HepG2 (cell line): Measurements from ENCODE around the gene PDLIM4. TPM values are rescaled to one million over a fixed set of nuclear protein-coding genes. Genes with fewer than 3 reads are reported as not detected.

ENCODE experiments used
- ATAC-seq: fragments of 200-7000 bp; cut with Tn5 transposase; 3 replicates; pipeline ENCODE4 v1.9.1; 2020; ENCODE audit warnings: mild to moderate bottlenecking, moderate library complexity
- BruUV-seq: library from RNA; stranded (reverse); fragments of 400-500 nt; replicated peaks from 2 replicates; lab custom pipeline; 2021; lab: Mats Ljungman, UMichigan
- CTCF ChIA-PET: fragments of 300-600 bp; formaldehyde crosslinking; extraction: SDS; loops from one replicate; lab custom pipeline; 2021; ENCODE audit warnings: low total read pairs, inconsistent platforms, low intra/inter-chr PET ratio; lab: Yijun Ruan, JAX
- POLR2A ChIA-PET: fragments of 350-600 bp; sonication (Branson Sonifier 250); formaldehyde crosslinking; loops from one replicate; lab custom pipeline; 2020; ENCODE audit warnings: antibody characterized with exemption, inconsistent platforms; lab: Yijun Ruan, JAX
- DNase-seq: peaks from one replicate; pipeline ENCODE4 v3.0.0-alpha.2; 2015; ENCODE audit warnings: low spot score
- FAIRE-seq: peaks from 3 replicates; lab custom pipeline; 2011; peaks lifted over from hg19 to GRCh38; lab: Jason Lieb, UNC
- H2AFZ ChIP-seq: one replicate; pipeline ENCODE4 v1.6.1; 2011; ENCODE audit warnings: low read length, inconsistent platforms
- H3K27ac ChIP-seq: fragments of 300-600 bp; 3 replicates; pipeline ENCODE4 v1.8.0; 2011; ENCODE audit warnings: mixed run types, mild to moderate bottlenecking, mixed read lengths, low read length, inconsistent platforms; ENCODE audit not compliant: insufficient read depth; ENCODE audit errors: extremely low read length
- H3K27me3 ChIP-seq, 2 experiments: fragments of 200-600 bp in 1 of 2; 2 replicates in 1 of 2; 3 replicates in 1 of 2; pipeline versions ENCODE4 v1.6.0 to v1.8.0; 2011; ENCODE audit warnings: low read length in 2 of 2, mild to moderate bottlenecking in 2 of 2, moderate library complexity in 2 of 2, inconsistent platforms in 1 of 2; ENCODE audit not compliant: insufficient read depth in 2 of 2, control insufficient read depth in 1 of 2
- H3K36me3 ChIP-seq, 2 experiments: fragments of 200-600 bp in 1 of 2; replicated peaks in 1 of 2; 2 replicates in 1 of 2; 3 replicates in 1 of 2; pipeline versions ENCODE4 v1.5.1 to v1.8.0; 2011; ENCODE audit warnings: low read length in 2 of 2, inconsistent platforms in 1 of 2; ENCODE audit not compliant: insufficient read depth in 2 of 2, control insufficient read depth in 1 of 2
- H3K4me1 ChIP-seq: 2 replicates; pipeline ENCODE4 v1.5.1; 2012; ENCODE audit warnings: low read length, inconsistent platforms; ENCODE audit not compliant: insufficient read depth
- H3K4me2 ChIP-seq: 2 replicates; pipeline ENCODE4 v1.6.0; 2011; ENCODE audit warnings: low read depth, low read length, inconsistent platforms
- H3K4me3 ChIP-seq, 3 experiments: fragments of 200-600 bp in 1 of 3; sonication (generic), shearing (Covaris generic) in 1 of 3; replicated peaks in 1 of 3; 2 replicates each; pipeline ENCODE4 v1.5.1; 2011 to 2016; ENCODE audit warnings: low read length in 3 of 3, inconsistent platforms in 2 of 3, low read depth in 2 of 3, mild to moderate bottlenecking in 2 of 3, control low read depth in 1 of 3, mixed read lengths in 1 of 3; ENCODE audit not compliant: insufficient read depth in 1 of 3
- H3K79me2 ChIP-seq: one replicate; pipeline ENCODE4 v1.6.1; 2011; ENCODE audit warnings: low read length, inconsistent platforms; ENCODE audit not compliant: insufficient read depth
- H3K9ac ChIP-seq: 2 replicates; pipeline ENCODE4 v1.6.0; 2011; ENCODE audit warnings: mild to moderate bottlenecking, low read depth, low read length, inconsistent platforms; ENCODE audit not compliant: insufficient read depth
- H3K9me3 ChIP-seq: 2 replicates; pipeline ENCODE4 v1.5.1; 2012; ENCODE audit warnings: mild to moderate bottlenecking, low read length
- H4K20me1 ChIP-seq: 2 replicates; pipeline ENCODE4 v1.6.0; 2011; ENCODE audit warnings: inconsistent platforms, mild to moderate bottlenecking, low read length, moderate library complexity; ENCODE audit not compliant: insufficient read depth
- CREB3 ChIP-seq: sonication (generic); formaldehyde crosslinking; IDR thresholded peaks from 2 replicates; pipeline ENCODE4 v1.5.0; 2020; ENCODE audit warnings: missing genetic modification reagents
- E2F1 ChIP-seq: sonication (generic); formaldehyde crosslinking; IDR thresholded peaks from 2 replicates; pipeline ENCODE4 v1.5.0; 2020; ENCODE audit warnings: missing genetic modification reagents
- GMEB1 ChIP-seq: sonication (generic); formaldehyde crosslinking; IDR thresholded peaks from 2 replicates; pipeline ENCODE4 v1.5.1; 2020; ENCODE audit warnings: missing genetic modification reagents, mild to moderate bottlenecking, borderline replicate concordance
- PAXIP1 ChIP-seq: sonication (generic); formaldehyde crosslinking; conservative IDR thresholded peaks from 2 replicates; pipeline ENCODE4 v1.4.0; 2020; ENCODE audit warnings: mild to moderate bottlenecking, missing genetic modification reagents, moderate library complexity
- SAFB2 ChIP-seq: sonication (generic); formaldehyde crosslinking; IDR thresholded peaks from 2 replicates; pipeline ENCODE4 v1.5.1; 2020; ENCODE audit warnings: missing genetic modification reagents, low read depth, mild to moderate bottlenecking, borderline replicate concordance
- ZBTB4 ChIP-seq: sonication (generic); formaldehyde crosslinking; IDR thresholded peaks from 2 replicates; pipeline ENCODE4 v1.4.0; 2020; ENCODE audit warnings: missing genetic modification reagents, mild to moderate bottlenecking, borderline replicate concordance
- ZFP91 ChIP-seq: sonication (generic); formaldehyde crosslinking; IDR thresholded peaks from 2 replicates; pipeline ENCODE4 v1.9.0; 2022; ENCODE audit warnings: missing genetic modification reagents, mild to moderate bottlenecking, borderline replicate concordance
- ZNF317 ChIP-seq: sonication (generic); formaldehyde crosslinking; IDR thresholded peaks from 2 replicates; pipeline ENCODE4 v1.5.0; 2020; ENCODE audit warnings: mild to moderate bottlenecking, missing genetic modification reagents
- ZNF740 ChIP-seq: sonication (generic); formaldehyde crosslinking; IDR thresholded peaks from 2 replicates; pipeline ENCODE4 v1.4.0; 2020; ENCODE audit warnings: missing genetic modification reagents
- ZNF776 ChIP-seq: sonication (generic); formaldehyde crosslinking; IDR thresholded peaks from 2 replicates; pipeline ENCODE4 v1.4.0; 2020; ENCODE audit warnings: mild to moderate bottlenecking, missing genetic modification reagents
- WGBS: methylation state at CpG from one replicate; pipeline ENCODE4 v1.1.6; 2017; ENCODE audit warnings: low lambda C conversion rate; 5-methylcytosine and 5-hydroxymethylcytosine counted together
- in situ Hi-C: cut with HindIII; loops from 2 replicates; pipeline ENCODE4 v1.10.0; 2017; ENCODE audit warnings: low pct_unique_long_range_greater_than_20kb; ENCODE audit not compliant: extremely low pct_ligation_motif_present
- intact Hi-C: fragments of 100-400 bp; cut with micrococcal nuclease; formaldehyde crosslinking; loops from one replicate; pipeline ENCODE4 v1.10.0; 2022; ENCODE audit not compliant: unreplicated experiment
- polyA plus RNA-seq, 8 experiments: library from polyadenylated mRNA; depleted of rRNA in 3 of 8; stranded (reverse) in 7 of 8; unstranded in 1 of 8; fragments of >200 nt; fragmentation: Illumina TruSeq in 4 of 8; extraction: Trizol in 4 of 8; gene quantifications; 2 replicates each; pipeline versions ENCODE4 v1.2.1 to v1.2.3, GENCODE V29; 2011 to 2016; ENCODE audit warnings: low read depth in 4 of 8, missing spikeins in 1 of 8, mixed read lengths in 1 of 8; ENCODE audit not compliant: insufficient read depth in 1 of 8
- total RNA-seq, 5 experiments: library from RNA; depleted of rRNA; stranded (reverse); fragments of >200 nt; fragmentation: Illumina TruSeq; extraction: Trizol; gene quantifications; 2 replicates each; pipeline ENCODE4 v1.2.3, GENCODE V29; 2016; ENCODE audit warnings: low read depth in 1 of 5

The PDLIM4 gene
- total and polyA plus RNA-seq, 2 of the 13 experiments (the other 11 are each of a cell fraction or from before 2014, with no cell fraction given): 1.1 to 2.3 TPM

- ATAC-seq: no peak
- FAIRE-seq: no peak
- 100% methylated on average over 2 of the region's 4 CpGs for WGBS
- H3K27ac ChIP-seq: no peak overlapping the region
- ChIA-PET POLR2A (no interaction called here), CTCF (no interaction called here)
- no peaks in the 10 kb centered on the region for H3K27me3 ChIP-seq
- no peaks in the 10 kb centered on the region for H4K20me1 ChIP-seq
- H2AFZ ChIP-seq: no peak overlapping the region
- intact Hi-C loops (no loop called here), in situ Hi-C loops (no loop called here)
- no peak overlapping the region for H3K9ac ChIP-seq
- no peaks in the 10 kb centered on the region for H3K4me1 ChIP-seq
- H3K36me3 ChIP-seq: peaks cover 18 to 74% of the 10 kb centered on the region in 2 experiments
- DNase-seq: no peak
- no TSS peak for BruUV-seq
- no peak overlapping the region for H3K4me3 ChIP-seq
- H3K9me3 ChIP-seq: no peaks in the 10 kb centered on the region
- H3K4me2 ChIP-seq: no peak overlapping the region
- no peaks in the 10 kb centered on the region for H3K79me2 ChIP-seq
- TF ChIP-seq ZNF776 (CRISPR knock-in tag) (no peak), E2F1 (CRISPR knock-in tag) (no peak), ZNF317 (CRISPR knock-in tag) (no peak), ZBTB4 (CRISPR knock-in tag) (no peak), SAFB2 (no peak), ZFP91 (no peak), CREB3 (CRISPR knock-in tag) (no peak), PAXIP1 (CRISPR knock-in tag) (no peak), GMEB1 (CRISPR knock-in tag) (no peak), ZNF740 (CRISPR knock-in tag) (no peak)
Observed at GRCh38 chr5:132214491-132214890, 43.0 kb upstream of the PDLIM4 start.
